SH-SY5Y (cell line): ENCODE data around the gene ANKDD1B.

ENCODE experiments used
- GATA2 ChIP-seq: IDR thresholded peaks from 2 replicates; pipeline ENCODE4 v1.6.1; 2011; ENCODE audit warnings: mild to moderate bottlenecking, low read depth, low read length
- GATA3 ChIP-seq: IDR thresholded peaks from 2 replicates; pipeline ENCODE4 v1.6.1; 2011; ENCODE audit warnings: low read depth, mild to moderate bottlenecking, low read length, moderate library complexity

Gene ANKDD1B

GRCh38 chr5:75640395-75640794 is 29.1 kb downstream of the ANKDD1B start:
- no peak for TF ChIP-seq GATA3
- TF ChIP-seq GATA2, result no peak

- TF ChIP-seq GATA2 (no peak), GATA3 (no peak)
Measured at GRCh38 chr5:75640826-75641225, 29.6 kb downstream of the ANKDD1B start.

- TF ChIP-seq GATA2 (no peak), GATA3 (no peak)
Measured at GRCh38 chr5:75648712-75649111, 37.5 kb downstream of the ANKDD1B start.

GRCh38 chr5:75651575-75652238 is 40.5 kb downstream of the ANKDD1B start:
- TF ChIP-seq GATA2 (no peak), GATA3 (no peak)

- TF ChIP-seq GATA3, result no peak
- no peak for TF ChIP-seq GATA2
Measured at GRCh38 chr5:75653521-75653920, 42.3 kb downstream of the ANKDD1B start.

DNA sequence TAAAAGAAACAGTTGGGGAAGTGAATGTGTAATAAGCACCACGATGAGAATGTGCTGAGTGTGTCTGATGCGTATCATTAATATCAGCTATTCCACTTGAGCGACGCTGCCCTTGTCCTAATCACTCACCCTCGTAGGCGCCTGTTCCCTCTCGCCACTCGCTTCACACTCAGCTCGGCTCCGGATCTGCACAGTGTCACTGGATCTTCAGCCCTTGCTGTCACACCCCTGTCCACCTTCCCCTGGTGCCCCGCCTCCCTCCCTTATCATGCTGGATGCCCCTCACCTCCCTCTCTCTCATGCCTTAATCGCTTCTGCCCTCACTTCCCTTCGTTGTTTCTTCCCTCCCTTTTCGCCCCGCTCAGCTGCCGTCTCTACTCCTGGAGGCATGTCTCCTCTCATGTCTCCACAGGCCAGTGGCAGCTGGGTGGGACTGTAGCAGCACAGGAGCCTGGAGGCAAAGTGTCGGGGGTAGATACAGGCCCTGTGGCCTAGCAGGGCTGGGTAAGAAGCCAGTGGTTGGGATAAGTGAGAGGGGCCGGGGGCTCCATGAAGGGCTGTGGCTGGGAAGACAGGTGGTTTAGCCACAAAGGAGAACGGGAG is 43.5 kb downstream of the ANKDD1B start:
- TF ChIP-seq GATA3 (no peak), GATA2 (no peak)

DNA sequence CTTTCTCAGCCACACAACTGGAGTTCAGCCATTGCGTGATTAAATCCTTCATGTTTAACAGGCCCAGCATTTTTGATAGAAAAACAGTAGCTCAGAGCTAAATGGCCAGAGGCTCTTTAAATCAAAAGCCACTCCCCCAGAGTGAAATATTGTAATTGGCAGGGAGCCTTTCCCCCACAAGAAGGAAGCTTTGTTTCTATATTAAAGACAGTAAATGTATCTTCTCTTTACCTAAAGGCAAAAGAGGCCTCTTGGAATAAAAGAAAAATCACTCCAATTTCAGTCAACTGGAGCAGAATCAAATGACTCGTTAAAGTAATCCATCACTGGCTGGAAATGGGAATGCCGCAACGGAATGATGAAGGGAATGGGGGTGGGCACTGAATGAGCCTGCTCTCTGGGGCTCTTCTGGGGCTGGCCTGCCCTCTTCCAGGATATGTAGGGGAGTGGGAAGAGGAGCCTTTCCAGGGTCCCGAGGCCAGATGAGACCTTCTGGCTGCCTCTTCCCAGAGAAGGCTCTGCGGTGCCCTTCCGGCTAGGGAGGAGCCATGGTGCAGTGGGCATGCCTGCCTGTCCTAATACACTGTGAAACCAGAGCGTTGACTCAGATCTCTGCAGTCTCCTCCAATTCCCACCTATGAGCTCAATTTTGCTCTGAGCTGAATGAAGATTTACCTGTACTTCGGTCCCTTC is 45.2 kb downstream of the ANKDD1B start:
- no peak for TF ChIP-seq GATA2
- no peak for TF ChIP-seq GATA3

DNA sequence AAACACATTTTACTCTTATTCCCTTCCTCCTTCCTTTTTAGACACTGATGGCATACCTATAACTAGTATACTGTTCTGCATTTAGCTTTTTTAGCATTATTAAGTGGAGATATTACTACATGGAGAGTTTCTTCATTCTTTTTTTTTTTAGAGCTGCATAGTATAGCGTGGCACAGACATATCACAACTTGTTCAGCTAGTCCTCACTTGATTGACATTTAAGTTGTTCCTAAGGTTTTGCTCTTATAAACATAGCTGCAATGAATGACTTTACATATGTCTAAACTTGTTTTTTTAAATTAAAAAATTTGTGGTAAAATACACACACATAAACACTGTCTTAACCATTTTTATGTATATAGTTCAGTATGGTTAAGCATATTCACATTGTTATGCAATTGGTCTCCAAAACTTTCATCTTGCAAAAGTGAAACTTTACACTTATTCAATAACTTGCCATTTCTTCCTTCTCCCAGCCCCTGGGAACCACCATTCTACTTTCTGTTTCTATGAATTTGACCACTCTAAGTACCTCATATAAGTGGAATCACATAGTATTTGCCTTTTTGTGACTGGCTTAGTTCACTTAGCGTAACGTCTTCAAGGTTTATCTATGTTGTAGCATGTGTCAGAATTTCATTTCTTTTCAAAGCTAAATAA is 48.7 kb downstream of the ANKDD1B start:
- TF ChIP-seq GATA2 (no peak), GATA3 (no peak)

- TF ChIP-seq GATA2 (no peak), GATA3 (no peak)
Measured at GRCh38 chr5:75660678-75661465, 49.6 kb downstream of the ANKDD1B start.

DNA sequence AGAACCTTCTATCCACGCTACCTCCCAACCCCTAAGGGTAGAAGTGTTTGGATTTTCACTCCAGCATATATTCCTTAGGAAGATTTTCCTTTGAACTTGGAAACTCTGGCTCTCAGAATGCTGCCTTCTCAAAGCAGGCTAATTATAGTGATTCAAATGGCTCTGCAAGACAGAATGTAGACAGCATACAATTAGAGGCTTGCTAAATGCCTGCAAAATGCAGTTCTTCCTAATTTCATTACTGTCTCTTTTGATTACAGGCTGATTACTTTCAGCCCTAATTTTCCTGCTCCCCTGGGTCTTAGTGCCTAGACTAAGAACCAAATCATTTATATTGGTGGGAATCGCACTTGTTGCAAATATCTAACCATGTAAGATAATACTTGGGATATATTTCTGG is 50.8 kb downstream of the ANKDD1B start:
- TF ChIP-seq GATA2, result no peak
- TF ChIP-seq GATA3, result peak; percentile 18; the same call in 1 of the 2 replicates

DNA sequence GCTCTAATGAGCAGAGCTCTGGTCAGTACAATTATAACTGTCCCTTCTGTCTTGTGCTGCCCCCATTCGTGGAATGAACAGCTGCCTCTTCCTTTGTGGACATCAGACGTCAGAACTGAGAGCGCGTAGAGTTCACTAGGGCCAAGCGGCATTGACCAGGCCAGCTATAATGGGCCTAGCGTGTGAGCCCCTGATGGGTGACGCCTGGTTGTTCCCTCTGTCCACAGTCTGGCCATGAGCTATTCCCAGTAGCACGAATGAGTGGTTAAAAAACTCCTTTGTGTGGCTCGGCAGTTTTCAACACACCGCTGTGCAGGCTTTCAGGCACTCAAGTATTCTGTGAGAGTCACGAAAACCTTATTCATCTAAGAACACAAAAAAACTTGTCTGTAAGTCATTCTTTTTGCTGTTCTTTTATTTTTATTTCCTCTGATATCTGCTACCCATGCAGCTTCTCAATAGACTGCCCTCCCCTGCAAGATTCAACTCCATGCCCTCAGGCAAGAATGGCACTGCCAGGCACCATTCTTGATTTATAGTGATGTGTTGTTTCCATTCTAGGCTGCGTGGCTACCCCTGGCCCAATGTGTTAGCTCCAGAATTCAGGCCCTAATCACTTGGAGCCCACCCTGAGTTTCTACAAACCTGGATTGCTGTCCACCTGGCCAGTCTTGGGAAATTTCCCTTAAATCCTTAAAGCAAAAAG is 52.5 kb downstream of the ANKDD1B start:
- no peak for TF ChIP-seq GATA2
- no peak for TF ChIP-seq GATA3

DNA sequence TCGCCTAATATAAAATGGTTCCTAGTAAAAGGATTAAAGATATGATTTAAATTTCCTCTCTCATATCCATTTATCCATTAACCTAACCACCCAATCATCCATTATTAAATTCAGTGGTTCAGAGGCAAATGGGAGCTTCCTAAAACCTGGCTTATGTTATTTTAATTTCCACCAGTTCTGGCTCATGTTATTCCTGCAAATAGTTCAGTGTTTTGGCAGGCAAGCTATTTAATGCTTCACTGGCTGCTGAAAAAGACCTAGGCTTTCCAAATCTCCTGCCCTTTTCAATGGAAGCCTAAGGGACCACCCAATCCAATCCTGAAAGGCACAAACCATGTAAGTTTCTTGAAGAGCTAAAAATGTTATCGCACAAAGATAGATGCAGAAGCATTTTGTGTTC is 53.7 kb downstream of the ANKDD1B start:
- no peak for TF ChIP-seq GATA3
- no peak for TF ChIP-seq GATA2

DNA sequence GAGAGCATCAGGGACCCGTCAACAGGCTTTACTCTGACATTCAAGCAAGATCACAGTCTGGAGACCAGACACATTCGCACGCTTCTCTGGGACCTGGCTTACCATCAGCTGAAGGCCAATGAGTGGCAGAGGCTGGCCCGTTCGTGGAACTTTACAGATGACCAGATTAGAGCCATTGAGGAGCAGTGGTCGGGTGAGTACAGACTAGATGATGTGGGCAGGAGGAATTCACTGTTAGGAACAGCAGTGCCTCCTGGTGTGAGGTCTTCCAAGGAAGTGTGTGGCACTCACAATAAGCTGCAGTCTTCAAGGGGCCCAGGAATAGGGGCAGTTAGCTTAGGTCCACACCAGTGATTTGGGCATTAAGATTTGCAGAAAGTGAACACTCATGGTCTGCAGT is 55.5 kb downstream of the ANKDD1B start:
- no peak for TF ChIP-seq GATA2
- no peak for TF ChIP-seq GATA3
